Epithelial cell of proximal tubule (primary cell): ENCODE data around the gene CTDP1. TPM values are rescaled to one million over a fixed set of nuclear protein-coding genes. Genes with fewer than 3 reads are reported as not detected.

Experiments used
- DNase-seq: peaks from one replicate; pipeline ENCODE4 v3.0.0-alpha.2; 2011; ENCODE audit warnings: low read depth
- H3K4me3 ChIP-seq: 2 replicates; pipeline ENCODE4 v1.5.1; 2011; ENCODE audit warnings: low read depth, mild to moderate bottlenecking, low read length
- total RNA-seq: library from RNA; depleted of rRNA; stranded (reverse); fragments of >200 nt; gene quantifications from 2 replicates; pipeline ENCODE4 v1.2.3, GENCODE V29; 2015
- TF ChIP-seq, protein P1 (sequence below): conservative IDR thresholded peaks from 2 replicates; pipeline ENCODE4 v1.5.1; 2012; ENCODE audit warnings: low read depth, mild to moderate bottlenecking, low read length

The CTDP1 gene
- total RNA-seq, 1 donor from 2014 or later: 13.9 TPM

DNA sequence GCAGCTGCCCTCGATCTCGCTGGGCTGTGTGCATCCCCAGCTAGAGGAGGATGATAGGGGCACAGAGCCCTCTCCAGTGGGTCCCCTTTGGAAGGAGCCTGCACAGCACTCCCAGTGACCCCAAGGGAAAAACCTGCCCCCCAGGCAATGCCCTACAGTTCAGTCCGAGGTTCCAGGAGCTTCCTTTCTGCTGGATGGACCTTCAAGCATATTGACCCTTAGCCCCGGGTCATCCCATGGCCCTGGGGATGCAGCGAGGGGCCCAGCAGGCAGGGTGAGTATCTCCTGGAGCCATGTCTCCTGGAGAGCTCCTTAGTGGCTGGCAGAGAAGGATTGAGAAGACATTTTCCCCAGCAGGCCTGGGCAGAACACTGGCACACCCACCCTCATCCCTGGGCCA, 45.4 kb upstream of the CTDP1 start:
- no peak for DNase-seq
- TF ChIP-seq, protein P1, sequence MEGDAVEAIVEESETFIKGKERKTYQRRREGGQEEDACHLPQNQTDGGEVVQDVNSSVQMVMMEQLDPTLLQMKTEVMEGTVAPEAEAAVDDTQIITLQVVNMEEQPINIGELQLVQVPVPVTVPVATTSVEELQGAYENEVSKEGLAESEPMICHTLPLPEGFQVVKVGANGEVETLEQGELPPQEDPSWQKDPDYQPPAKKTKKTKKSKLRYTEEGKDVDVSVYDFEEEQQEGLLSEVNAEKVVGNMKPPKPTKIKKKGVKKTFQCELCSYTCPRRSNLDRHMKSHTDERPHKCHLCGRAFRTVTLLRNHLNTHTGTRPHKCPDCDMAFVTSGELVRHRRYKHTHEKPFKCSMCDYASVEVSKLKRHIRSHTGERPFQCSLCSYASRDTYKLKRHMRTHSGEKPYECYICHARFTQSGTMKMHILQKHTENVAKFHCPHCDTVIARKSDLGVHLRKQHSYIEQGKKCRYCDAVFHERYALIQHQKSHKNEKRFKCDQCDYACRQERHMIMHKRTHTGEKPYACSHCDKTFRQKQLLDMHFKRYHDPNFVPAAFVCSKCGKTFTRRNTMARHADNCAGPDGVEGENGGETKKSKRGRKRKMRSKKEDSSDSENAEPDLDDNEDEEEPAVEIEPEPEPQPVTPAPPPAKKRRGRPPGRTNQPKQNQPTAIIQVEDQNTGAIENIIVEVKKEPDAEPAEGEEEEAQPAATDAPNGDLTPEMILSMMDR: no peak
- no peak overlapping the region for H3K4me3 ChIP-seq

DNA sequence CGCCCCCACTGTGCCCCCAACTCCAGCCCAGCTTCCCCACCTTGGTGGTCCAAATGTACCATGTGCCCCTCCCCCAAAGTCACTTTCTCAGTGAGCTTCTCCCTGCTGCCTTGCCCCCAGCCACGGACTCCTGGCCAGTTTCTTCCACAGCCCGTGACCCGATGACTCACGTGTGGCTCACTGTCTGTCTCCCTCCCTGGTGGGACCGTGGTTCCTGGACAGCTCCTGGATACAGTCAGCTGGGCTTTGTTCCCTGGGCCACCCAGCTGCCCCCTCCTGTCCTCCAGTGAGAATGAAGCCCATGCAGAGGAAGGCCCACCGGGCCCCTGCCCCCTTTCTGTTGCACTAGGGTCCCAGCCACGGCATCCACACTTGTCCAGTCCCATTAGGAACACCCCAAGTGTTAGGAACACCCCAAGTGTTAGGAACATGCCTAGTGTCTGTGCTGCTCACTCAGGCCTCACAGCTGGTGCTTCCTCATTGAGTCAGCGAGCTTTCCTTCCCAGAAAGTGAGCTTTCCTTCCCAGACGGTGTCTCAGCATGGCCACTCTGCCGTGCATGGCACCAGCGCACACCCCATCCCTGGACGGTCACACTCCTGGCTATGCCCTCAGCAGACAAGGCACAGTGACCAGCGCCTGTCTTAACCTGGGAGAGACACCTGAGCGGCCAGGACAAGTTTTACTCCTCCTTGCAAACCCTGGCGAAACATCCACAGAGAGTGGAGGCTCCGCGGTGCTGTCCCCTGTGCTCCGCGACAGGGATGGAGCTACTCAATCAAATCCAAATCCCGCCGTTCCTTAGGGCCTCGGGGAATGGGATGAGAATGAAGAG, 44.8 kb upstream of the CTDP1 start:
- no peak for DNase-seq
- TF ChIP-seq, protein P1: no peak

DNA sequence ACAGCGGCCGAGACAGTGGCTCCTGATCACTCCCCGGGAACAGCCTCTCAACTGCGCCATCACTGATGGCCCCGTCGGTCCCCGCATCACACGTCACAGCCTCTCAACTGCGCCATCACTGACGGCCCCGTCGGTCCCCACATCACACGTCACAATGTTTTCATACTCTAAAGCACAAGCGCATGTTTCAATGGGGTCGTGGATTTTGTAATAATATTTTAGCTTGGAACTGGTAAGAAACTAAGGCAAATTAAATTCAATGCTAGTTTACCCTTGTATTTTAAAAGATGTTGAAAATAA, 44.2 kb upstream of the CTDP1 start:
- DNase-seq: no peak
- TF ChIP-seq, protein P1: no peak
- no peak overlapping the region for H3K4me3 ChIP-seq

More for the DNA sequence above, 44.8 kb upstream of the CTDP1 start:
- H3K4me3 ChIP-seq: no peak overlapping the region

DNA sequence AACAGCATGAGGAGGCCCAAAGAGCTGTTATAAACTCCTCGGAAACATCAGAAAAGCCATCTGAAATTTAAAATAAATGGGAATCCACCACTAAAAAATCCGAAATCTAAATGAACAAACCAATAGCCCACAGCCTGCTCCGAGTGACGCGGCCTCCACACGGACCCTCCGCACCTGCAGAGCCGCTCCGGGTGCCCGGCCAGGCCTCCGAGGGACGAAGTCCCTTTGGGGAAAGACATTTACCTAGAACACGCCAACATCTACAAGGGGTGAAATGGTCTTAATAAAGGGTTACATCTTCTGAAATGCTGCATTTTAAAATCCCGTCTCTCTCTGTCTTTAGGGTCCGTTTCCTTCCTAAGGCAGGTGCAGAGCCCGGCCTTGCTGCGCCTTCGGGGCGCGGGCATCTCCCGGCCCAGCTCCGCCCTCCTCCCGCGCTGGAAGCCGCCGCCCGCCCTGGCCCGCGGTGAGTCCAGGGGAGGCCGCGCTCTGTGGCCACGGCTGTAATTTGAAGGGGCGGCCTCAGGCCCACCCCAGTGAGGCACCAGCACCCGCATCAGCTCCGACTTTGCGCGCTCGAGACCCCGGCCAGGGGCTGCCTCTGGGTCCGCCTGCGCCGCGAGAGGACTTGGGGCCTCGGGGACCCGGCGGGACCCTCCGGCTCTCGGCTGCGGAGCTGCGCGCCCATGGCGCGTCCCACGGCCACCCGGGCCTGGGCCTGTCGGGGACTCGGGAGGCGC, 42.3 kb upstream of the CTDP1 start:
- TF ChIP-seq, protein P1: no peak
- H3K4me3 ChIP-seq: no peak overlapping the region

DNA sequence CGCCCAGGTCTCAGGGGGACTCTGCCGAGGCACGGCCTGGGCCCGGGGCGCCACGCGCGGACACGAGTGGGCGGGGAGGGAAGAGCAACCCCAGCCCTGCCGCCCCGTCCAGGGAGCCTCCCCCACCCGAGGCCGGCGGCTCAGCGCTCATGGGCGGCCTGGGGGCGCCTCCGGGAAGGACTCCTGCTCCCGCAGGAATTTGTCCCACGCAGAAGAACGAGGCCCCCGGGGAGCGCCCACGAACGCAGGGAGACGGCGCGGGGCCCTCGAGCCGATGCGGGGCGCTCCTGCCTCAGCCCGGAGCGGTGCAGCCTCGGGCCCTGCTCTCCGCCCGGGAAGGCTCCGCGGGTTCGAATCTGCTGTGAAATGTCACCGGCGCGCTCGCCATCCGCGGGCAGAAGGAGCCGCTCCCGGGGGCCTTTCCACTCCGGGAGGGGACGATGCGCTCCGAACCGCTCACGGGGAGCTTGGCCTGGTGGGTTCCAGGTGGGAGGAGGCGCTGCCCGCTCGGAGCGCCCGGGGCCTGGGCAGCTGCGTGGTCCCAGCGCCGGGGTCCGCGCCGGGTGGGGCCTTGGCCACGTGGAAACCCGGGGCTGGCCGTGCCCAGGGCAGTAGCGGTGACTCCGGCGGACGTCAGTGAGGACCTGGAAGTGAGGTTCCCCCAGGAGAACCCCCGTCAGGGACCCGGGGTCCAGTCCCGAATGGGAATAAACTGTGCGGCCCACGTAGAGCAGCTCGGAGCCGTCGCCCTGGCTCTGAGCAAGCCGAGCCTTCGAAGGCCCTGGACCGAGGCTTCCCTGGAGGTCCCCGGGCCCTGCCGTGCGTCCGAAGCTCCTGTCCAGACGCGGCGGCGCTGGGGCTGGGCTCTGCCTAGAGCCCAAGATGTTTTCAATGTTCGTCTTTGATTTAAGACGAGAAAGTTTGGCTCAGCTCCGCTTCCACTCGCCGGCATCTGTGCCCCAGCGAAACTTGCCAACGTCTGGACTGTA, 41.4 kb upstream of the CTDP1 start:
- no peak for DNase-seq
- TF ChIP-seq, protein P1: no peak
- H3K4me3 ChIP-seq: no peak overlapping the region

More for the DNA sequence above, 42.3 kb upstream of the CTDP1 start:
- no peak for DNase-seq

DNA sequence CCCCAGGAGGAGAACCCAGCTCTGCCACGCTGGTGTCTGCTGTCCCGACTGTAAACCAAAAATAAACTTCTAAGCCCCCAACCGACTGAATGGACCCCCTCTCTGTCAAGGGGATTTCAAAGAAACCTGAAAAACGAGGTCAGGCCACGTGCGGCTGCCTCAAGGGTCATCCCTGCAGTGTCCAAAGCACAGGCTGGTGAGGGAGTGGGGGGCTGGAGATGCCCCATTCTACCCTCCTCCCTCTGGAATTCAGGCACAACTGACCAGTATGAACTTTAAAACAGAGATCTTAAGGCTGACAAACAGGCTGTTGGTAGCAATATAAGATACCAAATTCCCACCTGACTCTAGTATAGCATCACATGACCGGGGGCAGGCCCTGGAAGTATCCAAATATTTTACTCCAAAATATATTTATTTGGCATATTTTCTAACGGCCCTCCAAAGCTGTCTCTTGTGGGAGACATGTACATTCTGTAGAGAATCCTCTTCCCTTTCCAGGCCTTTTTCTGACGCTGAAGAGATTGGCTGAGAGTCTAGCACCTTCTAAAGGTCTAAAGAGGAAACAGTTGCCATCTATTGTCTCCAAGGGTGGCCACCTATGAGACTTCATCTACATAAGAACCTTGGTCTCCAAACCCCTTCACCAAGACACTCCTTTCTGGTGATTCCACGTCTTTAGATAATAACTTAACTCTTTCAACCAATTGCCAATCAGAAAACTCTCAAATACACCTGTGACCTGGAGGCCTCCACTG, 40.4 kb upstream of the CTDP1 start:
- DNase-seq: no peak
- TF ChIP-seq, protein P1: no peak
- H3K4me3 ChIP-seq: no peak overlapping the region
